GM18909 (cell line): ENCODE measurements around the gene PPL.
"Not testable (repeated sequence)": the region's sequence is repeated elsewhere in the genome, so short reads cannot be mapped to it uniquely, and the experiment has no call there.

Source experiments
- ATAC-seq: cut with Tn5 transposase; IDR thresholded peaks from one replicate; pipeline ENCODE4 v1.9.1; 2021; ENCODE audit warnings: mild to moderate bottlenecking; ENCODE audit not compliant: unreplicated experiment, poor library complexity

Gene PPL

GRCh38 chr16:4936181-4936990 is 562 bp downstream of the PPL start:
- ATAC-seq = no peak

- ATAC-seq = no peak
Observed at GRCh38 chr16:4935241-4935855, 1.6 kb downstream of the PPL start.

- ATAC-seq = no peak
Observed at GRCh38 chr16:4934591-4934990, 2.4 kb downstream of the PPL start.

GRCh38 chr16:4933871-4934395 is 3.0 kb downstream of the PPL start:
- ATAC-seq = no peak

- ATAC-seq = no peak
Observed at GRCh38 chr16:4933433-4933832, 3.5 kb downstream of the PPL start.

GRCh38 chr16:4931381-4931780 is 5.6 kb downstream of the PPL start:
- no peak for ATAC-seq

- not testable (repeated sequence) for ATAC-seq
Observed at GRCh38 chr16:4929619-4930018, 7.3 kb downstream of the PPL start.

GRCh38 chr16:4928227-4928626 is 8.7 kb downstream of the PPL start:
- no peak for ATAC-seq

GRCh38 chr16:4927661-4928060 is 9.3 kb downstream of the PPL start:
- ATAC-seq = no peak

- no peak for ATAC-seq
Observed at GRCh38 chr16:4926928-4927327, 10.0 kb downstream of the PPL start.

- no peak for ATAC-seq
Observed at GRCh38 chr16:4925791-4926190, 11.2 kb downstream of the PPL start.

- ATAC-seq = no peak
Observed at GRCh38 chr16:4925293-4925607, 11.7 kb downstream of the PPL start.

- no peak for ATAC-seq
Observed at GRCh38 chr16:4924593-4925292, 12.2 kb downstream of the PPL start.

- no peak for ATAC-seq
Observed at GRCh38 chr16:4923853-4924252, 13.1 kb downstream of the PPL start.

GRCh38 chr16:4922721-4923342 is 14.1 kb downstream of the PPL start:
- ATAC-seq = no peak

- ATAC-seq = no peak
Observed at GRCh38 chr16:4920826-4921225, 16.1 kb downstream of the PPL start.

- no peak for ATAC-seq
Observed at GRCh38 chr16:4918781-4919251, 18.1 kb downstream of the PPL start.

GRCh38 chr16:4917117-4917516 is 19.8 kb downstream of the PPL start:
- ATAC-seq = no peak

GRCh38 chr16:4915226-4915761 is 21.7 kb downstream of the PPL start:
- no peak for ATAC-seq

GRCh38 chr16:4914528-4915225 is 22.3 kb downstream of the PPL start:
- ATAC-seq = no peak
